RPMI7951 (cell line): ENCODE measurements around the gene ACTL6B. TPM values are rescaled to one million over a fixed set of nuclear protein-coding genes. Genes with fewer than 3 reads are reported as not detected.

Experiments
- DNase-seq: peaks from one replicate; pipeline ENCODE4 v3.0.0-alpha.2; 2012; ENCODE audit warnings: low read depth
- total RNA-seq: library from RNA; depleted of rRNA; stranded (reverse); fragments of >200 nt; shearing (Covaris generic); gene quantifications from 2 replicates; pipeline ENCODE4 v1.2.3, GENCODE V29; 2014; rRNA removed

The ACTL6B gene
- total RNA-seq, 1 experiment from 2014 or later = not detected

DNA sequence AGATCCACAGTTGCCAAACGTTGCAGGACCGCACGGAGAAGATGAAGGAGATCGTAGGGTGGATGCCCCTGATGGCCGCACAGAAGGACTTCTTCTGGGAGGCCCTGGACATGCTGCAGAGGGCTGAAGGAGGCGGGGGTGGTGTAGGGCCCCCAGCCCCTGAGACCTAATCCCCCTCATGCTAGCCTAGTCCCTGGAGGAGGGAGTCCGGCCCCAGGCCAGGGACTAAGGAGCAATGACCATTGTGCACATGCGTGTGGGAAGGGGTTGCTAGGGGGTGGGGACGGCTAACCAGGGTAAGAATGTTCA is 55.6 kb downstream of the ACTL6B start:
- DNase-seq = no peak

DNA sequence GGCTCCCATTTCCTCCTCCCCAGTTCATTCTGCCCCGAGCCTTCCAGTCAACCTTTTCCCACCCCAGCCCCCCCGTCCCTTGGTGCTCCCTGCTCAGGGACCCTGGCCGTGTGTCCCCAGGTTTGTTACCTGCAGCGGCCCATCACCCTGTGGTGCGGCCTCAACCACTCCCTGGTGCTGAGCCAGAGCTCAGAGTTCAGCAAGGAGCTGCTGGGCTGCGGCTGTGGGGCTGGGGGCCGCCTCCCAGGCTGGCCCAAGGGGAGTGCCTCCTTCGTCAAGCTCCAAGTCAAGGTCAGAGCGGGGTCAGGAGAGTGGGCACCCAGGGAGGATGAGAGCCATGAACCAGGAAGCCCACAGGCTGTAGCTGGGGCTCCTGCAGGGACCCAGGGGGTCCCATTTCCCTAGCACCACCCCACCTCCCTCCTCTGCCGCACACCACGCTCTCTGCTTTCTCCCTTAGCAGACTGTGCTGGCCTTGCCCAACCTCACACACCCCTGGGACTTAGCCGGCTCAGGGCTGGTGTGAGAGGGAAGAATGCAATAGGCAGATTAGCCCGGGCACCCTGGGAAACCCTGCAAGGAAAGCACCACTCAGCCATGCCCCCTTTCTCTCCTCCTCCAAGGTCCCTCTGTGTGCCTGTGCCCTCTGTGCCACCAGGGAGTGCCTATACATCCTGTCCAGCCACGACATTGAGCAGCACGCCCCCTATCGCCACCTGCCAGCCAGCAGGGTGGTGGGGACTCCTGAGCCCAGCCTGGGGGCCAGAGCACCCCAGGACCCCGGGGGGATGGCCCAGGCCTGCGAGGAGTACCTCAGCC is 56.1 kb downstream of the ACTL6B start:
- no peak for DNase-seq

DNA sequence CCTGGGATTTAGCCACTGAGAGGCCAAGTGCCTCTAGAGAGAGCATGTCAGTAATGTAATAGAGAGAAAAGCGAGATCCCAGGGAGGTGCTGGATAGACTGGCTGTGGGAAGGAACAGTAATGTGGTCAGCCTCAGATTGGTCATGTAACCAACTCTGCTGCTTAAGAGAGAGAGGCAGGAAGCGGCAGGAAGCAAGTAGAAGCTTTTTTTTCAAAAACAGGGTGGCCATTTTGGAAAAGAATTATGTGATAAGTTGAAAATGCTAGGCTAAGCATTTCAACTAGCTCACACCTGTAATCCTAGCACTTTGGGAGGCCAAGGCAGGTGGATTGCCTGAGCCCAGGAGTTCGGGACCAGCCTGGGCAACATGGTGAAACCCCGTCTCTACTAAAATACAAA is 57.8 kb downstream of the ACTL6B start:
- peak; percentile 26 for DNase-seq

DNA sequence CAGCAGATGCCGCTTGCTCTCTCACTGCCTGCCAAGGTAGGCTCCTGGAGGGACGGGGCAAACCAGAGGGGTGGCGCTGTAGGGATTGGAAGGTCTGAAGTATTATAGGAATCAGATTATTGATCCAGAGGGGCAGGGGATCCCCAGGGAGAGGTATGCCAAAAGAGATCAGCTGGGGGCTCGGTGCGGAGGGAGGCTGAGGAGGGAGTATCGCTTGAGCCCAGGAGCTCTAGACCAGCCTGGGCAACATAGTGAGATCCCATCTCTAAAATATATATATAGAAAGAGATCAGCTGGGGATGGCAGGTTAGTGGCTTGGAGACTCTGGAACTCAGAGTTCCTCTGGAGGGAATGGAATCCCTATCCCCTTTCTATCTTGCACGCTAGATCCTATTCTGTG is 61.1 kb downstream of the ACTL6B start:
- DNase-seq = no peak

Other genes starting within 250 kb of the ACTL6B start
- 0.20 and 3.7 TPM in 2 replicates for gene ZCWPW1, start 227.7 kb downstream of the ACTL6B start, total RNA-seq
- gene MEPCE, start 226.6 kb downstream of the ACTL6B start, total RNA-seq = 22.2 and 22.5 TPM in 2 replicates
- 30.5 and 40.4 TPM in 2 replicates for gene PPP1R35, start 220.0 kb downstream of the ACTL6B start, total RNA-seq
- gene SPACDR, start 192.2 kb downstream of the ACTL6B start, total RNA-seq = 0.39 TPM in 1 of 2 replicates, not detected in the other
- 12.5 and 23.6 TPM in 2 replicates for gene TSC22D4, start 177.2 kb downstream of the ACTL6B start, total RNA-seq
- gene NYAP1, start 172.5 kb downstream of the ACTL6B start, total RNA-seq = not detected in 2 replicates
- gene AGFG2, start 117.2 kb downstream of the ACTL6B start, total RNA-seq = 6.5 and 7.2 TPM in 2 replicates
- 2.1 TPM in 1 of 2 replicates, not detected in the other for gene SAP25, start 82.5 kb downstream of the ACTL6B start, total RNA-seq
- gene LRCH4, start 70.3 kb downstream of the ACTL6B start, total RNA-seq = 8.3 and 10.8 TPM in 2 replicates
- 0.49 and 0.72 TPM in 2 replicates for gene FBXO24, start 70.1 kb downstream of the ACTL6B start, total RNA-seq
- 175 and 237 TPM in 2 replicates for gene PCOLCE, start 54.1 kb downstream of the ACTL6B start, total RNA-seq
- gene MOSPD3, start 43.9 kb downstream of the ACTL6B start, total RNA-seq = 19.7 and 28.7 TPM in 2 replicates
- gene TFR2, start 14.9 kb downstream of the ACTL6B start, total RNA-seq = 0.12 and 0.98 TPM in 2 replicates
- gene GNB2, start 17.3 kb upstream of the ACTL6B start, total RNA-seq = 89.4 and 125 TPM in 2 replicates
- gene GIGYF1, start 37.8 kb upstream of the ACTL6B start, total RNA-seq = 4.8 and 5.3 TPM in 2 replicates
- 79.5 and 91.4 TPM in 2 replicates for gene POP7, start 49.7 kb upstream of the ACTL6B start, total RNA-seq
- gene EPO, start 64.0 kb upstream of the ACTL6B start, total RNA-seq = not detected in 2 replicates
- not detected in 2 replicates for gene ZAN, start 77.1 kb upstream of the ACTL6B start, total RNA-seq
- 24.6 and 27.0 TPM in 2 replicates for gene EPHB4, start 171.1 kb upstream of the ACTL6B start, total RNA-seq
- 9.4 and 9.6 TPM in 2 replicates for gene SLC12A9, start 196.3 kb upstream of the ACTL6B start, total RNA-seq
- 43.1 and 58.9 TPM in 2 replicates for gene TRIP6, start 210.9 kb upstream of the ACTL6B start, total RNA-seq
- 49.6 and 57.3 TPM in 2 replicates for gene SRRT, start 218.7 kb upstream of the ACTL6B start, total RNA-seq
- gene UFSP1, start 233.3 kb upstream of the ACTL6B start, total RNA-seq = 2.7 and 2.9 TPM in 2 replicates
- gene ACHE, start 239.4 kb upstream of the ACTL6B start, total RNA-seq = not detected in 2 replicates